HepG2 (cell line): ENCODE results near the gene PAM16. TPM values are rescaled to one million over a fixed set of nuclear protein-coding genes. Genes with fewer than 3 reads are reported as not detected.

ENCODE experiments used
- CBX2 ChIP-seq, 2 experiments: fragments of 200-600 bp in 1 of 2; sonication (generic); formaldehyde crosslinking in 1 of 2; IDR thresholded peaks; 2 replicates each; pipeline versions ENCODE4 v1.7.0 to v1.8.1; 2018 to 2022; ENCODE audit warnings: low read depth in 2 of 2, low read length in 1 of 2, mild to moderate bottlenecking in 1 of 2, missing genetic modification reagents in 1 of 2
- CREB1 ChIP-seq, 2 experiments: fragments of 450-650 bp in 1 of 2; IDR thresholded peaks; 2 replicates each; pipeline ENCODE4 v1.6.1; 2016 to 2017; ENCODE audit warnings: control low read depth in 1 of 2, mild to moderate bottlenecking in 1 of 2, missing compliant biosample characterization in 1 of 2, missing genetic modification characterization in 1 of 2
- EP300 ChIP-seq, 3 experiments: sonication (generic) in 1 of 3; formaldehyde crosslinking in 1 of 3; IDR thresholded peaks; 2 replicates each; pipeline versions ENCODE4 v1.5.1 to v1.6.1; 2011 to 2020; ENCODE audit warnings: low read depth in 2 of 3, low read length in 2 of 3, borderline replicate concordance in 1 of 3, improper control_type of control experiment in 1 of 3, mild to moderate bottlenecking in 1 of 3, missing genetic modification reagents in 1 of 3, moderate library complexity in 1 of 3
- FOXK1 ChIP-seq: sonication (generic); formaldehyde crosslinking; IDR thresholded peaks from 2 replicates; pipeline ENCODE4 v1.4.0; 2020; ENCODE audit warnings: low read depth, missing genetic modification reagents, borderline replicate concordance
- GLMP ChIP-seq: sonication (generic); formaldehyde crosslinking; IDR thresholded peaks from 2 replicates; pipeline ENCODE4 v1.9.0; 2021; ENCODE audit warnings: missing genetic modification reagents, mild to moderate bottlenecking, borderline replicate concordance
- MAFF ChIP-seq: IDR thresholded peaks from 2 replicates; pipeline ENCODE4 v1.6.1; 2011; ENCODE audit warnings: low read depth, low read length, improper control_type of control experiment
- MXD4 ChIP-seq: IDR thresholded peaks from 2 replicates; pipeline ENCODE4 v1.6.1; 2016; ENCODE audit warnings: mild to moderate bottlenecking, missing biosample characterization, missing genetic modification reagents
- NKX3-1 ChIP-seq: sonication (generic); formaldehyde crosslinking; IDR thresholded peaks from 2 replicates; pipeline ENCODE4 v1.5.0; 2020; ENCODE audit warnings: missing genetic modification reagents
- PAX8 ChIP-seq: sonication (generic); formaldehyde crosslinking; IDR thresholded peaks from 2 replicates; pipeline ENCODE4 v1.8.0; 2022; ENCODE audit warnings: mild to moderate bottlenecking, missing genetic modification reagents, borderline replicate concordance
- PHF5A ChIP-seq: IDR thresholded peaks from one replicate; pipeline ENCODE4 v1.6.1; 2018; ENCODE audit warnings: low read depth, missing genetic modification reagents; ENCODE audit not compliant: unreplicated experiment
- PRDM4 ChIP-seq: sonication (generic); formaldehyde crosslinking; IDR thresholded peaks from 2 replicates; pipeline ENCODE4 v1.9.0; 2021; ENCODE audit warnings: missing genetic modification reagents, borderline replicate concordance
- SNAI1 ChIP-seq: sonication (generic); formaldehyde crosslinking; IDR thresholded peaks from 2 replicates; pipeline ENCODE4 v1.5.0; 2020; ENCODE audit warnings: mild to moderate bottlenecking, missing genetic modification reagents, borderline replicate concordance
- TOE1 ChIP-seq: sonication (generic); formaldehyde crosslinking; IDR thresholded peaks from 2 replicates; pipeline ENCODE4 v1.4.0; 2020; ENCODE audit warnings: mild to moderate bottlenecking, missing genetic modification reagents
- ZBTB39 ChIP-seq: sonication (generic); formaldehyde crosslinking; IDR thresholded peaks from 2 replicates; pipeline ENCODE4 v1.5.0; 2020; ENCODE audit warnings: missing genetic modification reagents
- ZNF160 ChIP-seq: sonication (generic); formaldehyde crosslinking; IDR thresholded peaks from 2 replicates; pipeline ENCODE4 v1.8.0; 2022; ENCODE audit warnings: mild to moderate bottlenecking, inconsistent platforms, missing genetic modification reagents
- ZNF17 ChIP-seq: sonication (generic); formaldehyde crosslinking; IDR thresholded peaks from 2 replicates; pipeline ENCODE4 v1.5.0; 2020; ENCODE audit warnings: mild to moderate bottlenecking, missing genetic modification reagents
- ZNF547 ChIP-seq: sonication (generic); formaldehyde crosslinking; IDR thresholded peaks from 2 replicates; pipeline ENCODE4 v1.5.1; 2020; ENCODE audit warnings: mild to moderate bottlenecking, missing genetic modification reagents
- ZNF598 ChIP-seq: sonication (generic); formaldehyde crosslinking; IDR thresholded peaks from 2 replicates; pipeline ENCODE4 v1.5.1; 2020; ENCODE audit warnings: mild to moderate bottlenecking, missing genetic modification reagents, borderline replicate concordance
- ZNF670 ChIP-seq: sonication (generic); formaldehyde crosslinking; IDR thresholded peaks from 2 replicates; pipeline ENCODE4 v1.8.0; 2022; ENCODE audit warnings: mild to moderate bottlenecking, missing genetic modification reagents, borderline replicate concordance
- ZZZ3 ChIP-seq: sonication (generic); formaldehyde crosslinking; IDR thresholded peaks from 2 replicates; pipeline ENCODE4 v1.4.0; 2020; ENCODE audit warnings: missing genetic modification reagents, mild to moderate bottlenecking, borderline replicate concordance
- polyA plus RNA-seq, 8 experiments: library from polyadenylated mRNA; depleted of rRNA in 3 of 8; stranded (reverse) in 7 of 8; unstranded in 1 of 8; fragments of >200 nt; fragmentation: Illumina TruSeq in 4 of 8; extraction: Trizol in 4 of 8; gene quantifications; 2 replicates each; pipeline versions ENCODE4 v1.2.1 to v1.2.3, GENCODE V29; 2011 to 2016; ENCODE audit warnings: low read depth in 4 of 8, missing spikeins in 1 of 8, mixed read lengths in 1 of 8; ENCODE audit not compliant: insufficient read depth in 1 of 8
- total RNA-seq, 5 experiments: library from RNA; depleted of rRNA; stranded (reverse); fragments of >200 nt; fragmentation: Illumina TruSeq; extraction: Trizol; gene quantifications; 2 replicates each; pipeline ENCODE4 v1.2.3, GENCODE V29; 2016; ENCODE audit warnings: low read depth in 1 of 5
- TF ChIP-seq, protein P1 (sequence below): sonication (generic); formaldehyde crosslinking; IDR thresholded peaks from 2 replicates; pipeline ENCODE4 v1.5.1; 2020; ENCODE audit warnings: missing genetic modification reagents, mild to moderate bottlenecking, borderline replicate concordance

PAM16 gene
- total and polyA plus RNA-seq, 2 of the 13 experiments (the other 11 are each of a cell fraction or from before 2014, with no cell fraction given), result 51.5 to 51.8 TPM

DNA sequence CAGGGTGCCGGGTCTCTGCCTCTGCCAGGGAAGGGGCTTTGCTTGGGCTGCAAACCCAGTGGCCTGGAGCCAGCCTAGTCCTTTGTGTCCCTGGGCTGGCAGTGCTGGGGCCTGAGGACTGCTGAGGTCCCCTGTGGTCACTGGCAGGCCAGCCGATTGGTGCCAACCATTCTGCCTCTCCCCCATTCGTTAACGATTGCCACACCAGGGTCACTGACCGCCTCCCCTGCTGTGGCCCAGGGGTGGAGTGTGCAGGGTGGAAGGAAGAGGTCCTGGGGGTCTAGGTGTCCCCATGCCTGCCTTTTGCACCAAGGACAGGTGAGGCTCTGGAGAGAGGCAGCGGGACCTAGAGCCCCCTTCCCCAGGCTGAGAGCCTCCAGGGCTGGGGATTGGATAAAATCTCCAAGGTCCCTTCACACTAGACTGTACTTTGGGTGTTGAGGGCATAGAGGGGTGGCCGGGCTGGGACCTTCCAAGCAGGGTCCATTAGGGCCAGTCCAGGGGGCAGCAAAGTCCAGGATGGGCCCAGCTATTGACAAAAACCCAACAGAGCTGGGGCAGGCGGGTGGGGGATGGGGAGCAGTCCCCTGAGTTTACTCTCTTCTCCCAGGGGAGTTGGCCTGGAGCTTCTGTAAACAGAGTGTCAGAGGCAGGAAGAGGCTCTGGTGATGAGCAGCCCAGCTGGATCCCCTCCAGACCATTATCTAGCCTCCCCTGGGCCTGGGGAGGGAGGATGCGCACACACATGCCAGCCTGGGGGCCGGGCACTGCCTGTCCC lies 21.6 kb upstream of the PAM16 start (continued):
- TF ChIP-seq PRDM4, result no peak
- no peak for TF ChIP-seq ZNF598 (CRISPR knock-in tag)
- no peak for TF ChIP-seq MXD4 (CRISPR knock-in tag)
- TF ChIP-seq ZNF160 (CRISPR knock-in tag), result no peak
- no peak for TF ChIP-seq CREB1 (IDR thresholded peaks at IDR 0.05)
- TF ChIP-seq CREB1 (CRISPR knock-in tag; IDR thresholded peaks at IDR 0.05), result no peak
- no peak for TF ChIP-seq ZNF670 (CRISPR knock-in tag)
- TF ChIP-seq, protein P1, sequence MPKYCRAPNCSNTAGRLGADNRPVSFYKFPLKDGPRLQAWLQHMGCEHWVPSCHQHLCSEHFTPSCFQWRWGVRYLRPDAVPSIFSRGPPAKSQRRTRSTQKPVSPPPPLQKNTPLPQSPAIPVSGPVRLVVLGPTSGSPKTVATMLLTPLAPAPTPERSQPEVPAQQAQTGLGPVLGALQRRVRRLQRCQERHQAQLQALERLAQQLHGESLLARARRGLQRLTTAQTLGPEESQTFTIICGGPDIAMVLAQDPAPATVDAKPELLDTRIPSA (CRISPR knock-in tag), result no peak
- peak; percentile 28 to 59; a peak in 3 of 4 replicates for TF ChIP-seq EP300 (IDR thresholded peaks at IDR 0.05; ENCODE audit: low read depth in 2 of 2, low read length in 2 of 2)
- 0 out of 2 replicates have a peak, but pooled peaks have one; percentile 20 for TF ChIP-seq EP300 (CRISPR knock-in tag; IDR thresholded peaks at IDR 0.05; ENCODE audit: borderline replicate concordance)
- TF ChIP-seq PAX8 (CRISPR knock-in tag), result no peak
- TF ChIP-seq GLMP (CRISPR knock-in tag), result no peak
- no peak for TF ChIP-seq ZNF547 (CRISPR knock-in tag)
- no peak for TF ChIP-seq ZZZ3 (CRISPR knock-in tag)
- TF ChIP-seq ZBTB39 (CRISPR knock-in tag), result 0 out of 2 replicates have a peak, but pooled peaks have one; percentile 52
- TF ChIP-seq NKX3-1 (CRISPR knock-in tag), result no peak
- TF ChIP-seq FOXK1 (CRISPR knock-in tag), result peak; percentile 69; the same call in 1 of the 2 replicates
- no peak; the same call in 1 of the 2 replicates for TF ChIP-seq SNAI1
- no peak for TF ChIP-seq MAFF
- TF ChIP-seq TOE1 (CRISPR knock-in tag), result no peak; the same call in 1 of the 2 replicates
- TF ChIP-seq PHF5A (CRISPR knock-in tag), result no peak
- no peak for TF ChIP-seq CBX2 (IDR thresholded peaks at IDR 0.05; ENCODE audit: low read depth, low read length)
- no peak for TF ChIP-seq CBX2 (CRISPR knock-in tag; IDR thresholded peaks at IDR 0.05; ENCODE audit: low read depth)
- no peak for TF ChIP-seq ZNF17 (CRISPR knock-in tag)
